ENCODE measurements around the gene GNG7. TPM values are rescaled to one million over a fixed set of nuclear protein-coding genes. Genes with fewer than 3 reads are reported as not detected.
"Not testable (repeated sequence)": the region's sequence is repeated elsewhere in the genome, so short reads cannot be mapped to it uniquely, and the experiment has no call there.

GNG7 gene
- polyA plus RNA-seq, 1 experiment, result 0.57 TPM

- no peak overlapping the region for H3K4me3 ChIP-seq (ENCODE audit: low read depth, low read length)
- peaks cover 9% of the 10 kb centered on the region; the same call in 1 of the 2 replicates for H3K9me3 ChIP-seq (ENCODE audit: control insufficient read depth, insufficient read depth, low read length)
- ChIA-PET CTCF (no interaction called here), POLR2A (no interaction called here)
- no peaks in the 10 kb centered on the region for H3K27me3 ChIP-seq (ENCODE audit: control insufficient read depth, insufficient read depth, low read length)
- H3K27ac ChIP-seq (ENCODE audit: low read depth, low read length), result no peak overlapping the region
- no peak for TF ChIP-seq CTCF (IDR thresholded peaks at IDR 0.05; ENCODE audit: low read depth, low read length)
- DNase-seq (ENCODE audit: low read depth, low spot score), result no peak
Measured at GRCh38 chr19:2683430-2684003, 19.0 kb downstream of the GNG7 start.

- Histone ChIP-seq H3K4me3 (ENCODE audit: low read depth, low read length) (no peak overlapping the region), H3K27ac (ENCODE audit: low read depth, low read length) (no peak overlapping the region), H3K27me3 (ENCODE audit: control insufficient read depth, insufficient read depth, low read length) (peaks cover 12% of the 10 kb centered on the region), H3K9me3 (ENCODE audit: control insufficient read depth, insufficient read depth, low read length) (peaks cover 6% of the 10 kb centered on the region; the same call in 1 of the 2 replicates)
- POLR2A ChIA-PET, result no interaction called here
- CTCF ChIA-PET, result interaction anchor here (0.7 kb wide), 1 partner anchor 69 kb away, joined by 3 read pairs; no protein-coding TSS in a partner anchor
- DNase-seq (ENCODE audit: low read depth, low spot score), result no peak
- TF ChIP-seq CTCF (IDR thresholded peaks at IDR 0.05; ENCODE audit: low read depth, low read length), result no peak
Measured at GRCh38 chr19:2680808-2681207, 21.7 kb downstream of the GNG7 start.

GRCh38 chr19:2679439-2679838 lies 23.1 kb downstream of the GNG7 start:
- peaks cover 16% of the 10 kb centered on the region for H3K27me3 ChIP-seq (ENCODE audit: control insufficient read depth, insufficient read depth, low read length)
- no peak for TF ChIP-seq CTCF (IDR thresholded peaks at IDR 0.05; ENCODE audit: low read depth, low read length)
- peaks cover 3% of the 10 kb centered on the region; the same call in 1 of the 2 replicates for H3K9me3 ChIP-seq (ENCODE audit: control insufficient read depth, insufficient read depth, low read length)
- no peak overlapping the region for H3K4me3 ChIP-seq (ENCODE audit: low read depth, low read length)
- DNase-seq (ENCODE audit: low read depth, low spot score), result no peak
- POLR2A ChIA-PET, result no interaction called here
- CTCF ChIA-PET, result no interaction called here
- no peak overlapping the region for H3K27ac ChIP-seq (ENCODE audit: low read depth, low read length)

GRCh38 chr19:2678948-2679347 lies 23.5 kb downstream of the GNG7 start:
- H3K27ac ChIP-seq (ENCODE audit: low read depth, low read length); POLR2A ChIA-PET; CTCF ChIA-PET; H3K4me3 ChIP-seq (ENCODE audit: low read depth, low read length); DNase-seq (ENCODE audit: low read depth, low spot score); H3K9me3 ChIP-seq (ENCODE audit: control insufficient read depth, insufficient read depth, low read length): not testable (repeated sequence)
- peaks cover 16% of the 10 kb centered on the region for H3K27me3 ChIP-seq (ENCODE audit: control insufficient read depth, insufficient read depth, low read length)

- no peaks in the 10 kb centered on the region for H3K9me3 ChIP-seq (ENCODE audit: control insufficient read depth, insufficient read depth, low read length)
- TF ChIP-seq CTCF (IDR thresholded peaks at IDR 0.05; ENCODE audit: low read depth, low read length), result no peak
- H3K4me3 ChIP-seq (ENCODE audit: low read depth, low read length), result no peak overlapping the region
- ChIA-PET CTCF (no interaction called here), POLR2A (no interaction called here)
- no peak for DNase-seq (ENCODE audit: low read depth, low spot score)
- H3K27me3 ChIP-seq (ENCODE audit: control insufficient read depth, insufficient read depth, low read length), result peaks cover 16% of the 10 kb centered on the region
- H3K27ac ChIP-seq (ENCODE audit: low read depth, low read length), result no peak overlapping the region
Measured at GRCh38 chr19:2678044-2678671, 24.3 kb downstream of the GNG7 start.
